ENCODE measurements around the gene PSG7.
"Not testable (repeated sequence)": the region's sequence is repeated elsewhere in the genome, so short reads cannot be mapped to it uniquely, and the experiment has no call there.

GRCh38 chr19:42932485-42933101 lies 4.4 kb downstream of the PSG7 start:
- TF ChIP-seq FOSL1 (CRISPR knock-in tag; IDR thresholded peaks at IDR 0.05; ENCODE audit: borderline replicate concordance); SMARCC2 (IDR thresholded peaks at IDR 0.05); FOXK2 (IDR thresholded peaks at IDR 0.05); KAT2B (IDR thresholded peaks at IDR 0.05; ENCODE audit: borderline replicate concordance, low read depth, low read length); PHF8 (CRISPR knock-in tag; IDR thresholded peaks at IDR 0.05); SUZ12 (IDR thresholded peaks at IDR 0.05; ENCODE audit: low read depth, low read length); RFX5 (IDR thresholded peaks at IDR 0.05; ENCODE audit: low read depth, low read length); SRSF9 (IDR thresholded peaks at IDR 0.05; ENCODE audit: borderline replicate concordance, insufficient read depth, low read depth, low read length, poor library complexity, severe bottlenecking): not testable (repeated sequence)
- TF ChIP-seq, protein P1, sequence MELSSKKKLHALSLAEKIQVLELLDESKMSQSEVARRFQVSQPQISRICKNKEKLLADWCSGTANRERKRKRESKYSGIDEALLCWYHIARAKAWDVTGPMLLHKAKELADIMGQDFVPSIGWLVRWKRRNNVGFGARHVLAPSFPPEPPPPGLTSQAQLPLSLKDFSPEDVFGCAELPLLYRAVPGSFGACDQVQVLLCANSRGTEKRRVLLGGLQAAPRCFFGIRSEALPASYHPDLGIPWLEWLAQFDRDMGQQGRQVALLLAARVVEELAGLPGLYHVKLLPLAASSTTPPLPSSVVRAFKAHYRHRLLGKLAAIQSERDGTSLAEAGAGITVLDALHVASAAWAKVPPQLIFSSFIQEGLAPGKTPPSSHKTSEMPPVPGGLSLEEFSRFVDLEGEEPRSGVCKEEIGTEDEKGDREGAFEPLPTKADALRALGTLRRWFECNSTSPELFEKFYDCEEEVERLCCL (CRISPR knock-in tag; IDR thresholded peaks at IDR 0.05; ENCODE audit: borderline replicate concordance), result not testable (repeated sequence)
- TF ChIP-seq, protein P2, sequence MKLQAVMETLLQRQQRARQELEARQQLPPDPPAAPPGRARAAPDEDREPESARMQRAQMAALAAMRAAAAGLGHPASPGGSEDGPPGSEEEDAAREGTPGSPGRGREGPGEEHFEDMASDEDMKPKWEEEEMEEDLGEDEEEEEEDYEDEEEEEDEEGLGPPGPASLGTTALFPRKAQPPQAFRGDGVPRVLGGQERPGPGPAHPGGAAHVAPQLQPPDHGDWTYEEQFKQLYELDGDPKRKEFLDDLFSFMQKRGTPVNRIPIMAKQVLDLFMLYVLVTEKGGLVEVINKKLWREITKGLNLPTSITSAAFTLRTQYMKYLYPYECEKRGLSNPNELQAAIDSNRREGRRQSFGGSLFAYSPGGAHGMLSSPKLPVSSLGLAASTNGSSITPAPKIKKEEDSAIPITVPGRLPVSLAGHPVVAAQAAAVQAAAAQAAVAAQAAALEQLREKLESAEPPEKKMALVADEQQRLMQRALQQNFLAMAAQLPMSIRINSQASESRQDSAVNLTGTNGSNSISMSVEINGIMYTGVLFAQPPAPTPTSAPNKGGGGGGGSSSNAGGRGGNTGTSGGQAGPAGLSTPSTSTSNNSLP (IDR thresholded peaks at IDR 0.05; ENCODE audit: low read depth, low read length), result not testable (repeated sequence)
- TF ChIP-seq, protein P3, sequence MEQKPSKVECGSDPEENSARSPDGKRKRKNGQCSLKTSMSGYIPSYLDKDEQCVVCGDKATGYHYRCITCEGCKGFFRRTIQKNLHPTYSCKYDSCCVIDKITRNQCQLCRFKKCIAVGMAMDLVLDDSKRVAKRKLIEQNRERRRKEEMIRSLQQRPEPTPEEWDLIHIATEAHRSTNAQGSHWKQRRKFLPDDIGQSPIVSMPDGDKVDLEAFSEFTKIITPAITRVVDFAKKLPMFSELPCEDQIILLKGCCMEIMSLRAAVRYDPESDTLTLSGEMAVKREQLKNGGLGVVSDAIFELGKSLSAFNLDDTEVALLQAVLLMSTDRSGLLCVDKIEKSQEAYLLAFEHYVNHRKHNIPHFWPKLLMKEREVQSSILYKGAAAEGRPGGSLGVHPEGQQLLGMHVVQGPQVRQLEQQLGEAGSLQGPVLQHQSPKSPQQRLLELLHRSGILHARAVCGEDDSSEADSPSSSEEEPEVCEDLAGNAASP (CRISPR knock-in tag; IDR thresholded peaks at IDR 0.05; ENCODE audit: borderline replicate concordance), result not testable (repeated sequence)
- TF ChIP-seq, protein P4, sequence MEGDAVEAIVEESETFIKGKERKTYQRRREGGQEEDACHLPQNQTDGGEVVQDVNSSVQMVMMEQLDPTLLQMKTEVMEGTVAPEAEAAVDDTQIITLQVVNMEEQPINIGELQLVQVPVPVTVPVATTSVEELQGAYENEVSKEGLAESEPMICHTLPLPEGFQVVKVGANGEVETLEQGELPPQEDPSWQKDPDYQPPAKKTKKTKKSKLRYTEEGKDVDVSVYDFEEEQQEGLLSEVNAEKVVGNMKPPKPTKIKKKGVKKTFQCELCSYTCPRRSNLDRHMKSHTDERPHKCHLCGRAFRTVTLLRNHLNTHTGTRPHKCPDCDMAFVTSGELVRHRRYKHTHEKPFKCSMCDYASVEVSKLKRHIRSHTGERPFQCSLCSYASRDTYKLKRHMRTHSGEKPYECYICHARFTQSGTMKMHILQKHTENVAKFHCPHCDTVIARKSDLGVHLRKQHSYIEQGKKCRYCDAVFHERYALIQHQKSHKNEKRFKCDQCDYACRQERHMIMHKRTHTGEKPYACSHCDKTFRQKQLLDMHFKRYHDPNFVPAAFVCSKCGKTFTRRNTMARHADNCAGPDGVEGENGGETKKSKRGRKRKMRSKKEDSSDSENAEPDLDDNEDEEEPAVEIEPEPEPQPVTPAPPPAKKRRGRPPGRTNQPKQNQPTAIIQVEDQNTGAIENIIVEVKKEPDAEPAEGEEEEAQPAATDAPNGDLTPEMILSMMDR (CRISPR knock-in tag; IDR thresholded peaks at IDR 0.05), result not testable (repeated sequence)

Data from HepG2 (cell line).